ENCODE results near the gene SLC35F3. TPM values are rescaled to one million over a fixed set of nuclear protein-coding genes. Genes with fewer than 3 reads are reported as not detected.
"Not testable (repeated sequence)": the region's sequence is repeated elsewhere in the genome, so short reads cannot be mapped to it uniquely, and the experiment has no call there.

Gene SLC35F3
- total RNA-seq, 4 donors from 2014 or later: 0.82 TPM; not detected in 3

DNA sequence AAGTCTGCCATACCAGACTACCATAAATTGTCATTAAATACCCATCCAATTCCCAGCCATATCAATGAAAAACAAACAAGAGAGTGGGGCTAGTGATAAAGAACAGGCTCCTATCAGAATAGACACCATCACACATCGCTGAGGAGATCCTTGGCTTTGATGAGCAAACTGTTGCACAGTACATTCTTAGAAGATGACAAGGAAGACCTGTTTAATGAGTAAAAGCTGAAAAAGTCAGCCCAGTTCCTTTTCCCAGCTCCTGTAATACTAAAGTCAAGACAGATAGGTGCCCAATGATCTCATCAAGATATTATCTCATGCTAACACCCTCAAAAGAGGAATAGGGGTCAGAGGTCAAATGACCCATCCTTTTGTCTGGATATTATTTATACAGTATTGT lies 304.3 kb downstream of the SLC35F3 start:
- Histone ChIP-seq H3K27ac (no peak overlapping the region), H3K27me3 (no peaks in the 10 kb centered on the region), H3K9me3 (no peaks in the 10 kb centered on the region), H3K4me1 (peaks cover 15 to 20% of the 10 kb centered on the region in 2 donors), H3K36me3 (no peaks in the 10 kb centered on the region), H3K4me3 (no peak overlapping the region)
- DNase-seq (no peak), ATAC-seq (no peak)
- no peak for TF ChIP-seq POLR2A (IDR thresholded peaks at IDR 0.05)
- TF ChIP-seq, protein P1, sequence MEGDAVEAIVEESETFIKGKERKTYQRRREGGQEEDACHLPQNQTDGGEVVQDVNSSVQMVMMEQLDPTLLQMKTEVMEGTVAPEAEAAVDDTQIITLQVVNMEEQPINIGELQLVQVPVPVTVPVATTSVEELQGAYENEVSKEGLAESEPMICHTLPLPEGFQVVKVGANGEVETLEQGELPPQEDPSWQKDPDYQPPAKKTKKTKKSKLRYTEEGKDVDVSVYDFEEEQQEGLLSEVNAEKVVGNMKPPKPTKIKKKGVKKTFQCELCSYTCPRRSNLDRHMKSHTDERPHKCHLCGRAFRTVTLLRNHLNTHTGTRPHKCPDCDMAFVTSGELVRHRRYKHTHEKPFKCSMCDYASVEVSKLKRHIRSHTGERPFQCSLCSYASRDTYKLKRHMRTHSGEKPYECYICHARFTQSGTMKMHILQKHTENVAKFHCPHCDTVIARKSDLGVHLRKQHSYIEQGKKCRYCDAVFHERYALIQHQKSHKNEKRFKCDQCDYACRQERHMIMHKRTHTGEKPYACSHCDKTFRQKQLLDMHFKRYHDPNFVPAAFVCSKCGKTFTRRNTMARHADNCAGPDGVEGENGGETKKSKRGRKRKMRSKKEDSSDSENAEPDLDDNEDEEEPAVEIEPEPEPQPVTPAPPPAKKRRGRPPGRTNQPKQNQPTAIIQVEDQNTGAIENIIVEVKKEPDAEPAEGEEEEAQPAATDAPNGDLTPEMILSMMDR (IDR thresholded peaks at IDR 0.05 in 4 of 5, conservative IDR thresholded peaks at IDR 0.05 in 1 of 5): no peak
- in situ Hi-C loops (cut with MboI; ENCODE audit: low sequenced_read_pairs in 4 of 4) (no loop called here), intact Hi-C loops (cut with DNase I; ENCODE audit: low total_unique reads) (loop anchor here (10.0 kb wide), 1 partner anchor 1296 kb away; the partner anchor contains the start of gene B3GALNT2)

DNA sequence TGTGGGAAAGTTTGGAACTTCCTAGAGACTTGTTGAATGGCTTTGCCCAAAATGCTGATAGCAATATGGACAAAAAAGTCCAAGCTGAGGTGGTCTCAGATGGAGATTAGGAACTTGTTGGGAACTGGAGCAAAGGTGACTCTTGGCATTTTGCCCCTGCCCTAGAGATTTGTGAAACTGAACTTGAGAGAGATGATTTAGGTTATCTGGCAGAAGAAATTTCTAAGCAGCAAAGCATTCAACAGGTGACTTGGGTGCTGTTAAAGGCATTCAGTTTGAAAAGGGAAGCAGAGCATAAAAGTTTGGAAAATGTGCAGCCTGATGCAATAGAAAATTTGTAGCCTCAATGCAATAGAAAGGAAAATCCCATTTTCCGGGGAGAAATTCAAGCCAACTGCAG lies 306.0 kb downstream of the SLC35F3 start:
- H3K36me3 ChIP-seq; H3K27me3 ChIP-seq; intact Hi-C loops (cut with DNase I; ENCODE audit: low total_unique reads); in situ Hi-C loops (cut with MboI; ENCODE audit: low sequenced_read_pairs in 4 of 4); H3K9me3 ChIP-seq; ATAC-seq; DNase-seq; H3K27ac ChIP-seq; H3K4me3 ChIP-seq: not testable (repeated sequence)
- H3K4me1 ChIP-seq: peaks cover 11 to 14% of the 10 kb centered on the region in 2 donors

DNA sequence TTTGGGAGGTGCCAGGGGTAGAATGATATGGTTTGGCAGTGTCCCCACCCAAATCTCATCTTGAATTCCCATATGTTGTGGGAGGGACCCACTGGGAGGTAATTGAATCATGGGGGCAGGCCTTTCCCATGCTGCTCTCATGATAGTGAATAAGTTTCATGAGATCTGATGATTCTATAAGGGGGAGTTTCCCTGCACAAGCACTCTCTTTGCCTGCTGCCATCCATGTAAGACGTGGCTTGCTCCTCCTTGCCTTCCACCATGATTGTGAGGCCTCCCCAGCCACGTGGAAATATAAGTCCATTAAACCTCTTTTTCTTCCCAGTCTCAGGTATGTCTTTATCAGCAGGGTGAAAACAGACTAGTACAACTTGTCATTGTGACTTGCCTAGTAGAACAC lies 307.4 kb downstream of the SLC35F3 start:
- intact Hi-C loops (cut with DNase I; ENCODE audit: low total_unique reads): loop anchor here (2.0 kb wide), 1 partner anchor 99 kb away; no protein-coding TSS in a partner anchor
- H3K4me3 ChIP-seq; ATAC-seq; in situ Hi-C loops (cut with MboI; ENCODE audit: low sequenced_read_pairs in 4 of 4); H3K36me3 ChIP-seq; H3K27ac ChIP-seq; H3K4me1 ChIP-seq; DNase-seq; H3K9me3 ChIP-seq; H3K27me3 ChIP-seq: not testable (repeated sequence)

DNA sequence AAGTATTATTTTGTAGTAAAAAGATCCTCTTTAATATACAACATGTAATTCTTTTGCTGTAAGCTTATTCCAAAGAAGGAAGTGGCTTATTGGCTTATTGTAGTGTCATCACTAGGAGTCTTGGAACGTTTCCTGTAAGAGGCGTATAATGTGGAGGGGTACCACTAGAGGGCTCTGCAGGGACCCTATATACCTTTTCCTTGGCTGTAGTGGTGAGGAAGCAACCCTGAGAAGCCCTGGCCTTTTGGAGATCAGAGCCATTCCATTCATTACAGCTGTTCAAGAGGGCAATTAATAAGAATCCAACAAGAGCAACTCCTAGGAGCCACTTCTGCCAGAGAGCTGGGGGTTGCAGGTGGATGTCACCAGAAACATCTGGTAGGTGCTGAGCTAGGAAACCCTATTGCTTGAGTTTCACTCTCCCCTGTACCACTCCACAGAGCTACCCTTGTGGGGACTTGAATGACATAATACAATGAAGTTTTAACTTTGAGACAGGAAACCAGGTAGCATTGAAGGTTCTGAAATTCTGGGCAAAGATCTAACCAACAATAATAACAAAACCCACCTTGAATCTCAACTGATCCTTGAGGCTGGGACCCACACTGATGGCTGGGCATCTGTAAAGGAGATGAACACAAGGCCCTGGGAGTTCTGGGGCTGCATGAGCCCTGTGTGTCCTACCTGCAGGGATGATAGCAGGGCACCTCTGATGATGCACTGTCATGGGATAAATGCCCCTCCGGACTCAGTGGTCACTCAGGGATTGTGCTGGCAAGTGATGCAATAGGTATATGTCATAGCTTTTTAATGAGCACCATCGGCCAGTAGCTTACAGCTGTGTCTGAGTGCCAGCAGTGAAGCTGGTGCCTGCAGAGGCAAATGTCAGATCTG lies 308.5 kb downstream of the SLC35F3 start:
- ATAC-seq: peak; percentile 69 to 82
- H3K27me3 ChIP-seq: no peaks in the 10 kb centered on the region
- no peak overlapping the region for H3K27ac ChIP-seq
- intact Hi-C loops (cut with DNase I; ENCODE audit: low total_unique reads) (loop anchor here (2.0 kb wide), 1 partner anchor 98 kb away; no protein-coding TSS in a partner anchor), in situ Hi-C loops (cut with MboI; ENCODE audit: low sequenced_read_pairs in 4 of 4) (no loop called here)
- no peak overlapping the region for H3K4me3 ChIP-seq
- TF ChIP-seq POLR2A (IDR thresholded peaks at IDR 0.05): no peak
- TF ChIP-seq, protein P1 (IDR thresholded peaks at IDR 0.05 in 4 of 5, conservative IDR thresholded peaks at IDR 0.05 in 1 of 5): peak in 4 of 5 experiments; percentile 22 to 44 (median 34)
- peaks cover 0 to 5% of the 10 kb centered on the region in 2 donors for H3K4me1 ChIP-seq
- H3K36me3 ChIP-seq: no peaks in the 10 kb centered on the region
- no peak for DNase-seq
- no peaks in the 10 kb centered on the region for H3K9me3 ChIP-seq

DNA sequence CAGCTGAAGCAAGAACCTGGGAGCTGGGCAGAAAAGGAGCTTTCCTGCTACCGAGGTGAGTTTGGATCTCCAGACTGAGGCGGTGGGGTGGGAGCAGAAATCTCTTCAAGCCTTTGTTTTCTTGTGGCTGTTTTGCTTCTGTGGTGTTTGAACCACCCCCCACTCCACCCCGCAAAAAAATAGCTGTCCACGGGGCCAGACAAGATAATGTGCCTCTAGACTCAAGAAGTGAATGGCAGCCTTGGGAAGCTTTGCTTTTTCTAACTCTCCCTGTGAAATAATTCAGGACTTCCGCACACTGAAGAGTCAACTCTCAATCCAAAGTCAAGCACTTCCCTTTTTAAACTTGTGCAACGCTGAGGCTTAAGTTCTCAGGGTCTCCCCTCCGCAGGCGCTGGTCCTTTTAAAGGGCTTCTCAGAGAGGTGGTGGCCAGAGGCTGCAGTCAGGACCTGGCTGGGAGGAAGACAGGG lies 309.2 kb downstream of the SLC35F3 start:
- in situ Hi-C loops (cut with MboI; ENCODE audit: low sequenced_read_pairs in 4 of 4) (no loop called here), intact Hi-C loops (cut with DNase I; ENCODE audit: low total_unique reads) (loop anchor here (2.0 kb wide), 1 partner anchor 97 kb away; no protein-coding TSS in a partner anchor)

More for the DNA sequence above, 309.2 kb downstream of the SLC35F3 start:
- Histone ChIP-seq H3K27me3 (no peaks in the 10 kb centered on the region), H3K9me3 (no peaks in the 10 kb centered on the region), H3K36me3 (no peaks in the 10 kb centered on the region), H3K4me3 (peak overlapping the region; percentile 48 to 56 (median 52)), H3K4me1 (peaks cover 0 to 5% of the 10 kb centered on the region in 2 donors), H3K27ac (no peak overlapping the region)
- TF ChIP-seq, protein P1 (IDR thresholded peaks at IDR 0.05 in 4 of 5, conservative IDR thresholded peaks at IDR 0.05 in 1 of 5): no peak
- TF ChIP-seq POLR2A (IDR thresholded peaks at IDR 0.05): no peak
- ATAC-seq (peak in 1 of 2 donors; percentile 9), DNase-seq (no peak)
